HG02678 (cell line): ENCODE data around the gene RELA.
A peak's percentile ranks its signal among the peaks of the same experiment; 100 is the strongest.

Source experiments
- ATAC-seq: cut with Tn5 transposase; IDR thresholded peaks from one replicate; pipeline ENCODE4 v1.9.1; 2021; ENCODE audit warnings: mild to moderate bottlenecking, moderate library complexity; ENCODE audit not compliant: unreplicated experiment

The RELA gene

DNA sequence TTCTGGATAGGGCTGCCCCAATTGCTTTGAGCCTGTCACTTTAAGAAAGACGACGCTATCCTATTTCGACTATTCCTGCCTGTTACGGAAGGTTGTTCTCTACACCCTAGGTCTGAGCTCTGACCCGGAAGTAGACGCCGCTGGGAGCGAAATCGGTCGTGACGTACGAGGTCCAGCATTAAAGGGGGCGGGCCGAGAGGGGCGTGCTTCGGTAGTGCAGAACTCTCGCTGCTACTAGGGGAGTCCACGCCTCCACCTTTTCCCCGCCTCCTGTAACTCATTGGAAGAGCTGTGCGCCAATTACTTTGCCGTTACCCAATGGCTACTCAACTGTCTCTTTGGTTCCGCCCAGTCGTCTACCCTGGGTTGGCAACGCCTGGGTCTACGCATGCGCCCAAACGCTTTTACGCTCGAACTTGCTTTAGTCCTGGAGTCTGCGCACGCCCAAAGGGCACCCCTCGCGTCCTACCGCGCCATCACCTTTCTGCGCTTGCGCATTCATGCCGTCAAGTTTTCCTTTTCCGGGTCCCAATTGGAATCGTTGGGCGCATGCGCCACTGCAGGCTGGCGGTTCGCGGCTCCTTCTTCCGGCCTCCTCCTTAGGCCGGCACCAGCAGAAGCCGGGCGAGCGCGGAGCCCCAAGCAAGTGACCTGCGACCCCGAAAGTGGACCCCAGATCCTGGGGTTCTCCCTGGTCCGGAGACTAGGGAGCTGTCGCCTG, 47.3 kb downstream of the RELA start, which contains the start of gene PCNX3:
TSS of gene PCNX3 (plus strand) at position 548 of the 721 bp plus-strand sequence. CDS start 536 bp downstream, outside the sequence.
- ATAC-seq, result peak; percentile 81

GRCh38 chr11:65613091-65613928, 49.4 kb downstream of the RELA start:
- no peak for ATAC-seq

- no peak for ATAC-seq
Measured at GRCh38 chr11:65612691-65613090, 50.0 kb downstream of the RELA start.

DNA sequence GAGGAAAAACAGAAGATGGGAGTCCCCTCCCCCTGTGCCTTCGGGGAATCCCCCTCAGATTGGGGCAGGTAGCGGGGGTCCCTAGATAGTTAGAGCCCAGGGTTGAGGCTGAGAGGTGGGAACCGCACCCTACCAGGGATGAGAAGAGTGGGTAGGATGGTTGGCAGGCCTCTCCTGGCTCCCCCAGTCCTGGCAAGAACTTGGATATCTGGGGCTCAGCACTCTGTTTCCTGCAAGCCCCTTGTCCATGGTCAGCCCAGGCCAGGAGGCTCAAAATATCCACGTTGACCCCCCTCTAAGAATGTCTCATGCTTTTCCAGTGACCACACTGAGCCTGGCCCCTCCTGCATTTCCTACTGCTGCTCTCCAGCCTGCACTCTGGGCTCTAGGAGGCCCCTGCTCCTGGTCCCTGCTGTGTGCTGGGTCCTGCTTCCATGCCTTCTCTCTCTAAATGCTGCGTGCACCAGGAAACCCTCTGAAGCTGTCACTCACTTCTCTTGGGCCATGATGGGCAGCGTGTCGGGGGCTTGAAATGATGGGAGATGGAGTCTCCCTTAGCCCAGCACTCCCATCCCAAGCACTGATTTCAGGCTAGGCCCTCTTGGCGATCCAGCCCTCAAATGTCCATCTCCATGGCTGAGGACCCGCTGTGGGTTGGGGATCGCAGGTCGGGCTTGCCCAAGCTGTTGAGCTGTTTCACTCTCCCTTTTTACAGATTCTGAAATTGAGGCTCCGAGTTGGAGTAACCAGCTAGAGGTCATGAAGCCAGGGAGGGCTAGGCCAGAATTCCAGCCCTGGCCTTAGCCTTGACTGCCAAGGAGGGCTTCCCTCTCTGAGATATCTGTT, 50.7 kb downstream of the RELA start:
- no peak for ATAC-seq

GRCh38 chr11:65611028-65611757, 51.5 kb downstream of the RELA start:
- ATAC-seq, result no peak

DNA sequence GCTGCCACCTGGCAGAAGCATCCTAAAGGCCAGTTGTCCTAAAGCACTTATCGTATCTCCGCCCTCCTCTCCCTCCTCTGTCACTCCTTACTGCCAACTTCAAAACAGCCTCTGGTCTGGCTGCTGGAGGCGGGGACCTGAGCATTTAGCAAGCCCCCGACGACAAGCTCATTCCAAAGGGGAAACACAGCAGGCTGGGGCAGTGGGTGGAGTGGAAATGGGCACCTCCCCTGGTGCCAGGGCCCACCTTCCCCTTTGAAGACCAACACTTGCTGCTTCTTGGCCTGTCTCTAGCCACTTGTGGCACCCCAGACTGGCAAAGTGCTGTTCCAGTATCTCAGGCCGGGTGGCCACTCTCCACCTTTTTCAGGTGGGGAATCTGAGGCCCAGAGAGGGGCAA, 52.3 kb downstream of the RELA start:
- no peak for ATAC-seq

- no peak for ATAC-seq
Measured at GRCh38 chr11:65609665-65610064, 53.1 kb downstream of the RELA start.

- ATAC-seq, result no peak
Measured at GRCh38 chr11:65609229-65609628, 53.5 kb downstream of the RELA start.

GRCh38 chr11:65607614-65608426, 54.9 kb downstream of the RELA start:
- ATAC-seq, result no peak

GRCh38 chr11:65606876-65607613, 55.7 kb downstream of the RELA start:
- no peak for ATAC-seq

GRCh38 chr11:65604258-65604657, 58.5 kb downstream of the RELA start:
- no peak for ATAC-seq
